ENCODE data around the gene CXCL14. TPM values are rescaled to one million over a fixed set of nuclear protein-coding genes. Genes with fewer than 3 reads are reported as not detected.
"Not testable (repeated sequence)": the region's sequence is repeated elsewhere in the genome, so short reads cannot be mapped to it uniquely, and the experiment has no call there.

Gene CXCL14
- total RNA-seq, 1 donor from 2014 or later, result 0.38 TPM

DNA sequence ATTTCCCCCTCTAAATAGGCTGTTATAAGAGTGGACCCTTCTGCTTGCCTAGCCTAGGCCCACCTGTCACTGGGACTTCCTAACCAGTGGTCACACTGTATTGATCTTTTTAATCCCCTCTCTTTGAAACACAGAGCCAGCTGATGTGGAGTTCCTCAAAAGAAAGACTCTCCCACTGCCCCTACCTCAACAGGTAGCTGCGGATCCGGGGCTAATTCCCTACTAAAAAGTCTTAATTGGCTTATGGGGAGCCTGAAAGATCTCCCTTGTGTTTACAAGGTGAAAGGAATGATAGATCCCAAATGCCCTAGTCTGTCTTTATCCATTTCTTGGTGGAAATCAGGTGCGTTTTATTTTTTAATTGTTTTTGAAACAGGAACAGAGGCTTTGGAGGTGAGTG lies 45.0 kb downstream of the CXCL14 start:
- no peaks in the 10 kb centered on the region for H3K36me3 ChIP-seq
- H3K4me1 ChIP-seq, result peaks cover 10% of the 10 kb centered on the region
- no peaks in the 10 kb centered on the region for H3K9me3 ChIP-seq
- ATAC-seq (no peak), DNase-seq (no peak)
- H3K27ac ChIP-seq, result no peak overlapping the region
- intact Hi-C loops (cut with DNase I), result no loop called here
- TF ChIP-seq, protein P1, sequence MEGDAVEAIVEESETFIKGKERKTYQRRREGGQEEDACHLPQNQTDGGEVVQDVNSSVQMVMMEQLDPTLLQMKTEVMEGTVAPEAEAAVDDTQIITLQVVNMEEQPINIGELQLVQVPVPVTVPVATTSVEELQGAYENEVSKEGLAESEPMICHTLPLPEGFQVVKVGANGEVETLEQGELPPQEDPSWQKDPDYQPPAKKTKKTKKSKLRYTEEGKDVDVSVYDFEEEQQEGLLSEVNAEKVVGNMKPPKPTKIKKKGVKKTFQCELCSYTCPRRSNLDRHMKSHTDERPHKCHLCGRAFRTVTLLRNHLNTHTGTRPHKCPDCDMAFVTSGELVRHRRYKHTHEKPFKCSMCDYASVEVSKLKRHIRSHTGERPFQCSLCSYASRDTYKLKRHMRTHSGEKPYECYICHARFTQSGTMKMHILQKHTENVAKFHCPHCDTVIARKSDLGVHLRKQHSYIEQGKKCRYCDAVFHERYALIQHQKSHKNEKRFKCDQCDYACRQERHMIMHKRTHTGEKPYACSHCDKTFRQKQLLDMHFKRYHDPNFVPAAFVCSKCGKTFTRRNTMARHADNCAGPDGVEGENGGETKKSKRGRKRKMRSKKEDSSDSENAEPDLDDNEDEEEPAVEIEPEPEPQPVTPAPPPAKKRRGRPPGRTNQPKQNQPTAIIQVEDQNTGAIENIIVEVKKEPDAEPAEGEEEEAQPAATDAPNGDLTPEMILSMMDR (IDR thresholded peaks at IDR 0.05), result no peak
- H3K27me3 ChIP-seq, result peaks cover 95% of the 10 kb centered on the region
- H3K4me3 ChIP-seq, result no peak overlapping the region

DNA sequence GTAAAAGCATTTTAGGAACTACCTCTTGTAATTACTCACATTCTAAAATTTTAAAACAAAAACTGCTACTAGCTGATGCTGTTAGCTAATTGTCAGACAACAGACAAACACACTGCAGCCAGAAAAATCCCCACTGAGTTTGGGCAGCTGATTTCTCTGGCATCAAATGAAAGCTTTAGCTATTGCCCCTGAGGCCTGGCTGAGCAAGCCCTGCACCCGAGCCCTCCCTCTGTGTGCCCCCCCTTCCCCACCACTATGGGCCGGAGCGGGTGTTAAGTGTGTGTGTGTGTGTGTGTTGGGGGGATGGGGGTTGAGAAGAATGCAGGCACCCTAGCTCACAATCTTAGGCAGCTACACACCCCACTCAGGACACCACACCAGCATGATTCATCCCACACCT lies 45.5 kb downstream of the CXCL14 start:
- H3K4me1 ChIP-seq, result peaks cover 10% of the 10 kb centered on the region
- no peak for ATAC-seq
- H3K27me3 ChIP-seq, result peaks cover 92% of the 10 kb centered on the region
- intact Hi-C loops (cut with DNase I), result no loop called here
- no peak overlapping the region for H3K27ac ChIP-seq
- no peaks in the 10 kb centered on the region for H3K9me3 ChIP-seq
- no peaks in the 10 kb centered on the region for H3K36me3 ChIP-seq
- DNase-seq, result no peak
- TF ChIP-seq, protein P1 (IDR thresholded peaks at IDR 0.05), result no peak
- no peak overlapping the region for H3K4me3 ChIP-seq

DNA sequence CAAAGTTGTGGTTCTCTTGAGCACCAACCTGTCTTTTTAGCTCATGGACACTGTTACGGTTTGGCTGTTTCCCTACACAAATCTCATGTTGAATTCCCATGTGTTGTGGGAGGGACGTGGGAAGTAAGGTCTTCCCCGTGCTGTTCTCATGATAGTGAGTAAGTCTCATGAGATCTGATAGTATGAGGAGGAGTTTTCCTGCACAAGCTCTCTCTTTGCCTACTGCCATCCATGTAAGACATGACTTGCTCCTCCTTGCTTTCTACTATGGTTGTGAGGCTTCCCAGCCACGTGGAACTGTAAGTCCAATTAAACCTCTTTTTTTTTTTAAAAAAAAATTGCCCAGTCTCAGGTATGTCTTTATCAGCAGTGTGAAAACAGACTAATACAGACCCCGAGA lies 49.2 kb downstream of the CXCL14 start:
- H3K4me1 ChIP-seq; H3K9me3 ChIP-seq; DNase-seq; intact Hi-C loops (cut with DNase I); ATAC-seq; H3K36me3 ChIP-seq; H3K27ac ChIP-seq; H3K4me3 ChIP-seq: not testable (repeated sequence)
- peaks cover 54% of the 10 kb centered on the region for H3K27me3 ChIP-seq

DNA sequence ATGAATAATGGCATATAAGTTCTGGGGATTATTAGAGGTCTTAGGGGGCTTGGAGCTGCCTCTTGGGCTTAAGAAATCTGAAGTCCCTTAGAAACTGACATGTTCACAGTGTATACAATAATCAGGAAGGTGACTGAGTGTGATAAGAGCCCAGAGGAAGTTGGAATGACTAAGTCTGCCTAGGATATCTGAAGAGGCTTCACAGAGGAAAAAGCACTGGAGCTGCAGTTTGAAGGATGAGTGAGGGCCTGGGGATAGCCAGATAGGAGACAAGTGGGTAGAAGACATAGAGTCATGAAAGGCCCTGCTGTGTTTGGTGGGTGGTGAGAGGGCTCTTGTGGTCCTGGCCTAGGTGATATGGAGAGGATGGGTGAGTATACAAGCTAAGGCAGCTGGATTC lies 51.9 kb downstream of the CXCL14 start:
- intact Hi-C loops (cut with DNase I), result no loop called here
- Histone ChIP-seq H3K9me3 (no peaks in the 10 kb centered on the region), H3K36me3 (no peaks in the 10 kb centered on the region), H3K27me3 (peaks cover 29% of the 10 kb centered on the region), H3K4me1 (no peaks in the 10 kb centered on the region), H3K4me3 (no peak overlapping the region), H3K27ac (no peak overlapping the region)
- TF ChIP-seq, protein P1 (IDR thresholded peaks at IDR 0.05), result no peak
- DNase-seq (no peak), ATAC-seq (no peak)

DNA sequence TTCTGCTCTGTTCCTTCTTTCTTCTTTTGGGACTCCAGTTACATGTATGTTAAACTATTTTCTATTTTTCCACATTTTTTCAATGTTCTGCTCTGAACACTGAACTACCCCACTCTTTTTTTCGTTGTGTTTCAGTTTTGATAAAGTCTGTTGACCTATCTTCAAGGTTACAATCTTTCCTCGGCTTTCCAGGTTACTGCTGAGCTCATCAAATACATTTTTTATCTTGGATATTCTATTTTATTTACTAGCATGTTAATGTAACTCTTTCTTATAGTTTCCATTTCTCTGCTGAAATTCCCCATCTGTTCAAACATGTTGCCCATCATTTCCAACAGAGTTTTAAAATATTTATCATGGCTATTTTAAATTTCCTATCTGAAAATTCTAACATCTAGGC lies 56.8 kb downstream of the CXCL14 start:
- no peaks in the 10 kb centered on the region for H3K4me1 ChIP-seq
- no peak overlapping the region for H3K27ac ChIP-seq
- TF ChIP-seq, protein P1 (IDR thresholded peaks at IDR 0.05), result no peak
- ATAC-seq (no peak), DNase-seq (no peak)
- H3K36me3 ChIP-seq, result no peaks in the 10 kb centered on the region
- intact Hi-C loops (cut with DNase I), result no loop called here
- H3K27me3 ChIP-seq, result no peaks in the 10 kb centered on the region
- no peaks in the 10 kb centered on the region for H3K9me3 ChIP-seq
- H3K4me3 ChIP-seq, result no peak overlapping the region

Other genes starting within 250 kb of the CXCL14 start
- 179 TPM for gene MACROH2A1, start 179.8 kb downstream of the CXCL14 start, total RNA-seq
- gene DCANP1, start 131.6 kb downstream of the CXCL14 start, total RNA-seq, result not detected
- gene TIFAB, start 126.6 kb downstream of the CXCL14 start, total RNA-seq, result 0.43 TPM
- not detected for gene NEUROG1, start 43.0 kb downstream of the CXCL14 start, total RNA-seq